ENCODE measurements around the gene TET3. TPM values are rescaled to one million over a fixed set of nuclear protein-coding genes. Genes with fewer than 3 reads are reported as not detected.
A peak's percentile ranks its signal among the peaks of the same experiment; 100 is the strongest.

TET3 gene
- total RNA-seq, 4 donors from 2014 or later = 1.3 to 12.0 (median 7.8) TPM

- Histone ChIP-seq H3K9me3 (no peaks in the 10 kb centered on the region), H3K27ac (no peak overlapping the region), H3K36me3 (no peaks in the 10 kb centered on the region), H3K27me3 (no peaks in the 10 kb centered on the region), H3K4me3 (no peak overlapping the region), H3K4me1 (peaks cover 0 to 6% of the 10 kb centered on the region in 2 donors)
- TF ChIP-seq POLR2A (IDR thresholded peaks at IDR 0.05) = no peak
- TF ChIP-seq, protein P1, sequence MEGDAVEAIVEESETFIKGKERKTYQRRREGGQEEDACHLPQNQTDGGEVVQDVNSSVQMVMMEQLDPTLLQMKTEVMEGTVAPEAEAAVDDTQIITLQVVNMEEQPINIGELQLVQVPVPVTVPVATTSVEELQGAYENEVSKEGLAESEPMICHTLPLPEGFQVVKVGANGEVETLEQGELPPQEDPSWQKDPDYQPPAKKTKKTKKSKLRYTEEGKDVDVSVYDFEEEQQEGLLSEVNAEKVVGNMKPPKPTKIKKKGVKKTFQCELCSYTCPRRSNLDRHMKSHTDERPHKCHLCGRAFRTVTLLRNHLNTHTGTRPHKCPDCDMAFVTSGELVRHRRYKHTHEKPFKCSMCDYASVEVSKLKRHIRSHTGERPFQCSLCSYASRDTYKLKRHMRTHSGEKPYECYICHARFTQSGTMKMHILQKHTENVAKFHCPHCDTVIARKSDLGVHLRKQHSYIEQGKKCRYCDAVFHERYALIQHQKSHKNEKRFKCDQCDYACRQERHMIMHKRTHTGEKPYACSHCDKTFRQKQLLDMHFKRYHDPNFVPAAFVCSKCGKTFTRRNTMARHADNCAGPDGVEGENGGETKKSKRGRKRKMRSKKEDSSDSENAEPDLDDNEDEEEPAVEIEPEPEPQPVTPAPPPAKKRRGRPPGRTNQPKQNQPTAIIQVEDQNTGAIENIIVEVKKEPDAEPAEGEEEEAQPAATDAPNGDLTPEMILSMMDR (IDR thresholded peaks at IDR 0.05) = no peak
- no peak for DNase-seq
- intact Hi-C loops (cut with DNase I; ENCODE audit: low total_unique reads) = no loop called here
These were observed 13.7 kb downstream of the TET3 start for GRCh38 chr2:73998451-73998850.

GRCh38 chr2:73998933-73999332 lies 14.2 kb downstream of the TET3 start:
- intact Hi-C loops (cut with DNase I; ENCODE audit: low total_unique reads) = no loop called here
- Histone ChIP-seq H3K36me3 (no peaks in the 10 kb centered on the region), H3K27me3 (no peaks in the 10 kb centered on the region), H3K4me3 (no peak overlapping the region), H3K9me3 (no peaks in the 10 kb centered on the region), H3K4me1 (peaks cover 0 to 10% of the 10 kb centered on the region in 2 donors), H3K27ac (no peak overlapping the region)
- no peak for TF ChIP-seq POLR2A (IDR thresholded peaks at IDR 0.05)
- TF ChIP-seq, protein P1 (IDR thresholded peaks at IDR 0.05) = no peak
- no peak for DNase-seq

DNA sequence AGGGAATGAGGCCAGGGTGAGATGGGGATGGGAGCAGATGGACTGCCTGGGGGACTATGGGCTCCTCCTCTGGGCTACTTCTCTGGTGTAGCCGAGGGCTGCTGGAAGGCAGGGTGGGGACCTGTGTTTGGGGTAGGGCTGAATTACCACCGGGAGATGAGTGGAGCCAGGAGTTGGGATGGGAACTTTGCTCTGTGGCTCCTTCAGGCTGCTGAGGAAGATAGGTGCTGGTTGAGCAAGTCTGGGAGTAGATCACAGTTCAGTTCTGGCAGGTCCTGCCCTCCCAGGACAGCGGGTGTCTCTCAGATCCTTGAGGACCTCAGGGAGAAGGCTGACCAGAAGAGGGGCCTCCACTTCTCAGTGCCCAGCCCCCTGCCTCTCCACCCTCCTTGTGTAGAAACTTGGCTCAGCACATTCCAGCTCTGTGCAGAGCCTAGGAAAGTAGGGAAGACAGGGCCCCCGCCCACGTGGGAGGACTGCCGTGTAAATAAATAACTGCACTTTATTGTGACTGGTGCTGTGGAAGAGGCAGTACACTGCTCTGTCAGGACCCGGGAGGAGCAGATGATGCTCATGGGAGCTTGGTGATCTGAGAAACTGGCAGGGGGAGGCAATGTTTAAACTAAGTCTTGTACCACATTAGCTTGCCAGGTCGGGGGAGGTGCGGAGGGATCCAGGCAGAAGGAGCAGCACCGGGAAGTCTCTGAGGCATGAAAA lies 15.3 kb downstream of the TET3 start:
- no peaks in the 10 kb centered on the region for H3K27me3 ChIP-seq
- no peak for TF ChIP-seq POLR2A (IDR thresholded peaks at IDR 0.05)
- TF ChIP-seq, protein P1 (IDR thresholded peaks at IDR 0.05) = no peak
- peaks cover 0 to 15% of the 10 kb centered on the region in 2 donors for H3K4me1 ChIP-seq
- intact Hi-C loops (cut with DNase I; ENCODE audit: low total_unique reads) = loop anchor here (10.0 kb wide), 1 partner anchor 65 kb away; no protein-coding TSS in a partner anchor
- H3K4me3 ChIP-seq = no peak overlapping the region
- peak overlapping the region; percentile 35 to 56 for H3K27ac ChIP-seq
- peak; percentile 42 to 62 for DNase-seq
- no peaks in the 10 kb centered on the region for H3K36me3 ChIP-seq
- no peaks in the 10 kb centered on the region for H3K9me3 ChIP-seq

GRCh38 chr2:74000666-74001065 lies 16.0 kb downstream of the TET3 start:
- Histone ChIP-seq H3K27ac (peak overlapping the region; percentile 35 to 56), H3K4me3 (no peak overlapping the region), H3K36me3 (no peaks in the 10 kb centered on the region), H3K27me3 (no peaks in the 10 kb centered on the region), H3K9me3 (no peaks in the 10 kb centered on the region), H3K4me1 (peaks cover 0 to 17% of the 10 kb centered on the region in 2 donors)
- intact Hi-C loops (cut with DNase I; ENCODE audit: low total_unique reads) = loop anchor here (10.0 kb wide), 1 partner anchor 66 kb away; no protein-coding TSS in a partner anchor
- no peak for DNase-seq
- TF ChIP-seq, protein P1 (IDR thresholded peaks at IDR 0.05) = no peak
- TF ChIP-seq POLR2A (IDR thresholded peaks at IDR 0.05) = no peak

GRCh38 chr2:74001121-74001520 lies 16.4 kb downstream of the TET3 start:
- Histone ChIP-seq H3K36me3 (no peaks in the 10 kb centered on the region), H3K27me3 (no peaks in the 10 kb centered on the region), H3K4me1 (peaks cover 0 to 21% of the 10 kb centered on the region in 2 donors), H3K9me3 (no peaks in the 10 kb centered on the region), H3K4me3 (no peak overlapping the region), H3K27ac (peak overlapping the region in 1 of 2 donors; percentile 75)
- intact Hi-C loops (cut with DNase I; ENCODE audit: low total_unique reads) = loop anchor here (10.0 kb wide), 1 partner anchor 66 kb away; no protein-coding TSS in a partner anchor
- DNase-seq = no peak
- no peak for TF ChIP-seq POLR2A (IDR thresholded peaks at IDR 0.05)
- TF ChIP-seq, protein P1 (IDR thresholded peaks at IDR 0.05) = no peak

Data from uterus (tissue), 4 donors.